HG03342 (cell line): ENCODE results near the gene OSBPL8.
"Not testable (repeated sequence)": the region's sequence is repeated elsewhere in the genome, so short reads cannot be mapped to it uniquely, and the experiment has no call there.

Source experiments
- ATAC-seq: cut with Tn5 transposase; IDR thresholded peaks from one replicate; pipeline ENCODE4 v1.9.1; 2021; ENCODE audit warnings: mild to moderate bottlenecking, moderate library complexity; ENCODE audit not compliant: unreplicated experiment

OSBPL8 gene

GRCh38 chr12:76375470-76375869, 184.1 kb downstream of the OSBPL8 start:
- no peak for ATAC-seq

GRCh38 chr12:76374386-76375020, 185.1 kb downstream of the OSBPL8 start:
- no peak for ATAC-seq

DNA sequence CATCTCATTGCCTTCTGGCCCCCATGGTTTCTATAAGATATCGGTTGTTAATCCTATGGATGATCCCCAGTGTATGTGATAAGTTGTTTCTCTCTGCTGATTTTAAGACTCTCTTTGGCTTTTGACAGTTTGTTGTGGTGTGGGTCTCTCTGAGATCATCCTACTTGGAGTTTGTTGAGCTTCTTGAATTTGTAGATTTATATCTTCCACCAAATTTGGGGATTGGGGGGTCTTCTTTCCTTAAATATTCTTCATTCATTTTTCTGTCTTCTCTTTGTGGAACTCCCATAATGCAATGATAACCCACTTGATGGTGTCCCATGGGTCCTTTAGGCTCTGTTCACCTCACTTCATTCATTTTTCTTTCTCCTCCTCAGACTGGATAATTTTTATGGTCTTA, 191.3 kb downstream of the OSBPL8 start:
- no peak for ATAC-seq

DNA sequence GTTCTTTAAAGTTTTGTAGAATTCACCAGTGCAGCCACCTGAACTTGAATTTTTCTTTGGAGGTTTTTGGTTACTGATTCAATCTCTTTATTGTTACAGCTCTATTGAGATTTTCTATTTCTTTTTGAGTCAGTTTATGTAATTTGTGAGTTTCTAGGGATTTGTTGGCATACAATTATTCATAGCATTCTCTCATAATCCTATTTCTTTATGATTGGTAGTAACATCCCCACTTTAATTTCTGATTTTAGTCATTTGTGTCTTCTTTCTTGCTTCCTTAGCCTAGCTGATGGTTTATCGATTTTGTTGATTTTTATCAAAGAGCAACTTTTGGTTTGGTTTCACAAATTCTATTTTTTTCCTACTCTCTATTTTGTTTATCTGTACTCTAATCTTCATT, 193.4 kb downstream of the OSBPL8 start:
- no peak for ATAC-seq

DNA sequence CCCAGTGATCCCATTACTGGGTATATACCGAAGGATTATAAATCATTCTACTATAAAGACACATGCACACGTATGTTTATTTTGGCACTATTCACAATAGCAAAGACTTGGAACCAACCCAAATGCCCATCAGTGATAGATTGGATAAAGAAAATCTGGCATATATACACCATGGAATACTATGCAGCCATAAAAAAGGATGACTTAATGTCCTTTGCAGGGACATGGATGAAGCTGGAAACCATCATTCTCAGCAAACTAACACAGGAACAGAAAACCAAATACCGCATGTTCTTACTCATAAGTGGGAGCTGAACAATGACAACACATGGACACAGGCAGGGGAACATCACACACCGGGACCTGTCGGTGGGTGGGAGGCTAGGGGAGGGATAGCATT, 195.4 kb downstream of the OSBPL8 start:
- ATAC-seq, result not testable (repeated sequence)

DNA sequence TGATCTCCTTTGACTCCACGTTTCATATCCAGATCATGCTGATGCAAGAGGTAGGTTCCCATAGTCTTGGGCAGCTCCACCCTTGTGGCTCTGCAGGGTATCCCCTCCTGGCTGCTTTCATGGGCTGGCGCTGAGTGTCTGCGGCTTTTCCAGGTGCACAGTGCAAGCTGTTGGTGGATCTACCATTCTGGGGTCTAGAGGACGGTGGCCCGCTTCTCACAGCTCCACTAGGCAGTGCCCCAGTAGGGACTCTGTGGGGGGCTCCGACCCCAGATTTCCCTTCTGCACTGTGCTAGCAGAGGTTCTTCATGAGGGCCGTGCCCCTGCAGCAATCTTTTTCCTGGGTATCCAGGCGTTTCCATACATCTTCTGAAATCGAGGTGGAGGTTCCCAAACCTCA, 199.3 kb downstream of the OSBPL8 start:
- ATAC-seq, result no peak

GRCh38 chr12:76356071-76356470, 203.5 kb downstream of the OSBPL8 start:
- ATAC-seq, result no peak

- peak; percentile 98 for ATAC-seq
Observed at GRCh38 chr12:76348079-76348901, 211.3 kb downstream of the OSBPL8 start, which contains the start of gene BBS10. Gene BBS10, minus strand, starts transcription at chr12:76348415. Its CDS starts 57 bp downstream, at chr12:76348358.

- peak; percentile 26 for ATAC-seq
Observed at GRCh38 chr12:76346798-76347420, 212.7 kb downstream of the OSBPL8 start.

DNA sequence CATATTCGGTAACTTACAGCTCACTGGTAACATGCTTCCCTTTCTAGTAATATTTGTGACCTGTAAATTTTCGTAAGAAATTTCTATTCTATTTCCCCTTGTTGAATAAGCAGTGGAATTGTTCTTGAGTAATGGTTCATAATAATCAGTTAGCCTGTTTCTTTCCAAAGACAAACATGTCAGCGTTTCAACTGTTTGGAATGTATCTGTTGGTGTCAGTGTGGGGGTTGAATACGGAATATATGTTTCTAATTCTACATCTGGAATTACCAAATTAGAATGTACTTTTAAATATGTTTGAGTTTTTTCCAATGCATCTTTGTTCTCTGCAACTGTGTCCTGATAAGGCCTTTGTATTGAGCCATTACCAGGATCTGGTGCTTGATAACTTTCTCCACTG, 213.3 kb downstream of the OSBPL8 start:
- ATAC-seq, result no peak

- ATAC-seq, result no peak
Observed at GRCh38 chr12:76345569-76345968, 214.0 kb downstream of the OSBPL8 start.

DNA sequence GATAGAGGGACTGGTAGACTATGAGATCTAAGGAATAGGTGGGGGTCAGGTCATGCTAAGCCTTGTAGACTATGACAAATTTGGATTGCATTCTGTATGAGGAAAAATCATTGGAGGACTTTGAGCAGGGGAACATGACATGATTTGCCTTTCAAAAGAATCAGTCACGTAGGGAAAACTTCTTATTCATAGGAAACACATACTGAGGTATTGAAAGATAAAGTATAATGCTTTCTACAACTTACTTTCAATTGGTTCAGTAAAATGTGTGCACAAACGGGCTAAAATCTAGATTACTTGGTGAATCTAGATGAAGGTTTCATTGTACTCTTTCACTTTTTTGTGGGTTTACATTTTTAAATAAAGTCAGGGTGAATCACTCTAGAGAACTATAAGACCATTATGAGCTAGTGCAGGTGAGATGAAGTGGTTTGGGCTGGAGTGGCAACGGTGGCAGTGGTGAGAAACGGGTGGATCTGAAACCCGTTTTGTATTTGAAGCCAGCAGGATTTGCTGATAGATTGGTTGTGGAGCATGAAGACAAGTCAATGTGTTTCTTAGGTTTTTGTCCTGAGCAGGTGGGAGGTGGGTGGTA, 218.0 kb downstream of the OSBPL8 start:
- no peak for ATAC-seq

DNA sequence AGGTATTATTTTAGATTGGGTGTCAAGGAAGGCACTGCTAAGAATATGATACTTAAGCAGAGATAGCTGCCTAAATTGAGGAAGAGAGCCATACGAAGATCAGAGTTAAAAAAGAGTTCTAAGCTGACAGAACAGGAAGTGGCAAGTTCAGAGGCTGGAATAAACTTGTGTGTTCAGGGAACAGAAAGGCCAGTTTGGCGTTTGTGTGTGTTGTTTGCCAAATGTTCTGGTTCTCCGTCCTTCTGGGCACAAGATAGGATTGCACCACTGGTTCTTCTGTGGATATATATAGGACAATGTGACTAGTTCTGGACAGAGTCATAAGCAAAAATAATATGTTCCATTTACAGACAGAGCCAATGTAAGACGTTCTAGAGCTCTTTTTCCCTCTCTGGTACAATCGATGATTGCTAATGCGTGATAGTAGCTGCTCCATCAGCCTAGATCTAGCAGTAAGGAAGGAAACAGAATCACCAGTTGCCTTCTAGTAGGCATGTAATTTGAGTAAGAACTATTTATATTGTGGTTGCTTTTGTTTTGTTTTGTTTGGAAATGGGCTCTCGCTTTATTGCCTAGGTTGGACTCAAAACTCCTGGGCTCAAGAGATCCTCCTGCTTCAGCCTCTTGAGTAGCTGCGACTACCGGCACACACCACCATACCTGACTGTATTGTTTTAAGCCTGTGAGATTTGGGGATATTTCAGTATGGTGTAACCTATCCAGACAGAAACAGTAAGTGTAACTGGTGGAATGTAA, 218.7 kb downstream of the OSBPL8 start:
- no peak for ATAC-seq

GRCh38 chr12:76337583-76337982, 222.0 kb downstream of the OSBPL8 start:
- no peak for ATAC-seq

DNA sequence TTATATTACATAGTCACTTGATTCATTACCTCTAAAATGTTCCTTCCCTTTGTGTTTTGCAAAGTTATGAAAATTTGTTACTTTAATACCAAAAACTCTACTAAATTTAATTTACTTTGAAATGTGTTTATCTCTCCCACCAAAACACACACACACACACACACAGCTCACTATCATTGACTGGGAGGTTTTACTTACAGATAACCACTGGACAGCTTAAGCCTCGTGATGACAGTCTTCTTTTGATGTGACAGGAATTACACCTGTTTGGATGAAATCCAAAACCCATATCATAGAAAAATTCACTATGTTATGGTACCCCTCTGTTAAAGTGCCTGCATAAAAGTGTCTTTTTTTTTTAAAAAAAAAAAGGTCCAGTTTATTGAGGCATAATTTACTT, 227.0 kb downstream of the OSBPL8 start:
- no peak for ATAC-seq

DNA sequence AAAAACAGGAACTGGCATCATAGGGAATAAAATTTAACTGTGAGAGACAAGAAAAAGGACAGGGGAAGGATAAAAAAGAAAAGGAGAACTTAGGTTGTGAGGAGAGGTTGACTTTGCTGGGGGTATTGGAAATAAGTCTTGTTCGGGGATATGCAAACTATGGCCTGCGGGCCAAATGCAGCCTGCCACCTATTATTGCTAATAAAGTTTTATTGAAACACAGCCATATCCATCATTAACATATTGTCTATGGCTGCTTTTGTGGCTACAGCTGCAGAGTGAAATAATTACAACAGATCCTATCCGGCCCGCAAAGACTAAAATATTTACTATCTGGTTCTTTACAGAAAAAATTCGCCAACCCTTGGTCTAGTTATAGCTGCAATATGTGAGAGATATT, 230.0 kb downstream of the OSBPL8 start:
- ATAC-seq, result no peak

GRCh38 chr12:76329159-76329558, 230.4 kb downstream of the OSBPL8 start:
- no peak for ATAC-seq

GRCh38 chr12:76319595-76320319, 239.8 kb downstream of the OSBPL8 start:
- ATAC-seq, result not testable (repeated sequence)

GRCh38 chr12:76318773-76319594, 240.6 kb downstream of the OSBPL8 start:
- ATAC-seq, result no peak
